Stimulated activated CD8-positive, alpha-beta memory T cell treated with anti-CD3 and anti-CD28 coated beads, Interleukin-7, amount 100 ng/mL, for 1 hour (primary cell): Measurements from ENCODE around the gene RBMXL2.

Experiments
- DNase-seq, 2 donors: peaks; one replicate each; pipeline ENCODE4 v3.0.0-alpha.2; 2020; ENCODE audit warnings: low read depth in 2 of 2

Gene RBMXL2

GRCh38 chr11:7088921-7089320, at the start of gene RBMXL2:
Gene RBMXL2, plus strand, starts transcription at chr11:7088998. Its CDS starts 123 bp downstream, at chr11:7089121.
- no peak for DNase-seq

GRCh38 chr11:7046474-7047175, 42.2 kb upstream of the RBMXL2 start:
- DNase-seq, result no peak

- DNase-seq, result no peak
These were observed 38.6 kb upstream of the RBMXL2 start for GRCh38 chr11:7050191-7050590.

- no peak for DNase-seq
These were observed 31.8 kb upstream of the RBMXL2 start for GRCh38 chr11:7056828-7057513.

- DNase-seq, result no peak
These were observed 31.2 kb upstream of the RBMXL2 start for GRCh38 chr11:7057641-7058040.

- no peak for DNase-seq
These were observed 27.9 kb upstream of the RBMXL2 start for GRCh38 chr11:7060868-7061267.

GRCh38 chr11:7062534-7062933, 26.3 kb upstream of the RBMXL2 start:
- DNase-seq, result no peak

- DNase-seq, result no peak
These were observed 16.3 kb upstream of the RBMXL2 start for GRCh38 chr11:7072401-7073028.

- no peak for DNase-seq
These were observed 11.7 kb upstream of the RBMXL2 start for GRCh38 chr11:7077101-7077500.

GRCh38 chr11:7079545-7080135, 9.2 kb upstream of the RBMXL2 start:
- no peak for DNase-seq

GRCh38 chr11:7080900-7081299, 7.9 kb upstream of the RBMXL2 start:
- no peak for DNase-seq

GRCh38 chr11:7081441-7081840, 7.4 kb upstream of the RBMXL2 start:
- DNase-seq, result no peak

GRCh38 chr11:7089328-7090251, 792 bp downstream of the RBMXL2 start:
- no peak for DNase-seq

- DNase-seq, result no peak
These were observed 9.5 kb downstream of the RBMXL2 start for GRCh38 chr11:7098235-7098832.

- DNase-seq, result no peak
These were observed 27.0 kb downstream of the RBMXL2 start for GRCh38 chr11:7115780-7116179.

- no peak for DNase-seq
These were observed 27.6 kb downstream of the RBMXL2 start for GRCh38 chr11:7116370-7116769.

- no peak for DNase-seq
These were observed 49.3 kb downstream of the RBMXL2 start for GRCh38 chr11:7138051-7138450.
